Mesendoderm (in vitro differentiated cells): Measurements from ENCODE around the gene TUBB3.

Experiments used
- DNase-seq: peaks from one replicate; pipeline ENCODE4 v3.0.0; 2013
- H2AK5ac ChIP-seq: 2 replicates; pipeline ENCODE4 v1.6.1; 2013; ENCODE audit warnings: low read length, inconsistent platforms
- H2BK120ac ChIP-seq: 2 replicates; pipeline ENCODE4 v1.6.1; 2013; ENCODE audit warnings: low read depth, mild to moderate bottlenecking, low read length, moderate library complexity, mixed read lengths
- H2BK15ac ChIP-seq: replicated peaks from 2 replicates; pipeline ENCODE4 v1.6.1; 2013; ENCODE audit warnings: low read depth, mild to moderate bottlenecking, moderate library complexity
- H2BK5ac ChIP-seq: 2 replicates; pipeline ENCODE4 v1.6.1; 2013; ENCODE audit warnings: low read length, inconsistent platforms
- H3K18ac ChIP-seq: 2 replicates; pipeline ENCODE4 v1.6.1; 2013; ENCODE audit warnings: mild to moderate bottlenecking, low read length, mixed read lengths
- H3K23ac ChIP-seq: one replicate; pipeline ENCODE4 v1.6.1; 2013; ENCODE audit warnings: low read length
- H3K27ac ChIP-seq: 2 replicates; pipeline ENCODE4 v1.5.1; 2013; ENCODE audit warnings: low read depth, mild to moderate bottlenecking, inconsistent platforms, low read length, moderate library complexity
- H3K27me3 ChIP-seq: 2 replicates; pipeline ENCODE4 v1.6.1; 2013; ENCODE audit warnings: low read length, control low read depth, mild to moderate bottlenecking, inconsistent platforms; ENCODE audit not compliant: insufficient read depth, poor library complexity
- H3K36me3 ChIP-seq: 2 replicates; pipeline ENCODE4 v1.6.1; 2013; ENCODE audit warnings: low read length, inconsistent platforms; ENCODE audit not compliant: control insufficient read depth, insufficient read depth
- H3K4ac ChIP-seq: one replicate; pipeline ENCODE4 v1.6.1; 2013; ENCODE audit warnings: low read depth, mild to moderate bottlenecking, low read length, moderate library complexity
- H3K4me1 ChIP-seq: 2 replicates; pipeline ENCODE4 v1.6.1; 2013; ENCODE audit warnings: low read depth, low read length, inconsistent platforms; ENCODE audit not compliant: control insufficient read depth
- H3K4me2 ChIP-seq: 2 replicates; pipeline ENCODE4 v1.6.1; 2013; ENCODE audit warnings: low read length
- H3K4me3 ChIP-seq: 2 replicates; pipeline ENCODE4 v1.5.1; 2013; ENCODE audit warnings: mild to moderate bottlenecking, low read length
- H3K56ac ChIP-seq: one replicate; pipeline ENCODE4 v1.6.1; 2013; ENCODE audit warnings: low read length
- H3K79me1 ChIP-seq: 2 replicates; pipeline ENCODE4 v1.6.1; 2013; ENCODE audit warnings: low read length, inconsistent platforms
- H3K79me2 ChIP-seq: 2 replicates; pipeline ENCODE4 v1.6.1; 2013; ENCODE audit warnings: mild to moderate bottlenecking, low read length; ENCODE audit not compliant: control insufficient read depth, insufficient read depth
- H3K9ac ChIP-seq: 2 replicates; pipeline ENCODE4 v1.6.1; 2013; ENCODE audit warnings: low read length, inconsistent platforms
- H4K5ac ChIP-seq: one replicate; pipeline ENCODE4 v1.6.1; 2013; ENCODE audit warnings: low read length
- H4K8ac ChIP-seq: one replicate; pipeline ENCODE4 v1.6.1; 2013; ENCODE audit warnings: low read depth, mild to moderate bottlenecking, control low read depth, low read length, moderate library complexity
- WGBS: extraction: QIAGEN DNeasy Blood & Tissue Kit; methylation state at CpG from one replicate; pipeline ENCODE4 v1.1.7; 2013; ENCODE audit warnings: low lambda C conversion rate, missing lambda C conversion rate; ENCODE audit not compliant: insufficient coverage; ENCODE audit errors: extremely low coverage; 5-methylcytosine and 5-hydroxymethylcytosine counted together

Gene TUBB3

GRCh38 chr16:89883346-89884040 is 39.6 kb upstream of the TUBB3 start:
- no peak overlapping the region for H4K8ac ChIP-seq
- H3K4me2 ChIP-seq = no peak overlapping the region
- H3K4me1 ChIP-seq = no peaks in the 10 kb centered on the region
- peaks cover 16% of the 10 kb centered on the region for H3K79me1 ChIP-seq
- no peaks in the 10 kb centered on the region for H3K27me3 ChIP-seq
- no peak overlapping the region for H4K5ac ChIP-seq
- H3K56ac ChIP-seq = no peak overlapping the region
- no peak for DNase-seq
- peaks cover 11% of the 10 kb centered on the region for H3K36me3 ChIP-seq
- H2BK5ac ChIP-seq = no peak overlapping the region
- H2BK120ac ChIP-seq = no peak overlapping the region
- H2BK15ac ChIP-seq = no peak overlapping the region
- H3K4me3 ChIP-seq = no peak overlapping the region
- H3K4ac ChIP-seq = no peak overlapping the region
- no peak overlapping the region for H2AK5ac ChIP-seq
- H3K23ac ChIP-seq = no peak overlapping the region
- peaks cover 7% of the 10 kb centered on the region for H3K79me2 ChIP-seq
- no peak overlapping the region for H3K18ac ChIP-seq
- H3K9ac ChIP-seq = no peak overlapping the region
- WGBS = no CpG with 5 or more reads among the region's 28 CpGs
- H3K27ac ChIP-seq = no peak overlapping the region

- Histone ChIP-seq H3K36me3 (peaks cover 11% of the 10 kb centered on the region), H3K27me3 (no peaks in the 10 kb centered on the region), H3K4me1 (no peaks in the 10 kb centered on the region), H3K79me2 (peaks cover 7% of the 10 kb centered on the region), H3K4me2 (no peak overlapping the region), H3K4ac (no peak overlapping the region), H2BK5ac (no peak overlapping the region), H2BK15ac (no peak overlapping the region), H3K23ac (no peak overlapping the region), H3K9ac (no peak overlapping the region), H3K79me1 (peaks cover 16% of the 10 kb centered on the region), H4K8ac (no peak overlapping the region), H3K4me3 (no peak overlapping the region), H3K18ac (no peak overlapping the region), H4K5ac (no peak overlapping the region), H2BK120ac (no peak overlapping the region), H3K56ac (no peak overlapping the region), H3K27ac (no peak overlapping the region), H2AK5ac (no peak overlapping the region)
- DNase-seq = no peak
- WGBS = no CpG with 5 or more reads among the region's 8 CpGs
Measured at GRCh38 chr16:89884041-89884421, 39.1 kb upstream of the TUBB3 start.

- H3K23ac ChIP-seq = no peak overlapping the region
- H3K4me1 ChIP-seq = no peaks in the 10 kb centered on the region
- H3K36me3 ChIP-seq = peaks cover 13% of the 10 kb centered on the region
- H3K9ac ChIP-seq = no peak overlapping the region
- H3K79me1 ChIP-seq = peaks cover 6% of the 10 kb centered on the region
- H3K4me2 ChIP-seq = no peak overlapping the region
- no peak overlapping the region for H2BK15ac ChIP-seq
- H3K79me2 ChIP-seq = no peaks in the 10 kb centered on the region
- no peak overlapping the region for H4K8ac ChIP-seq
- H3K27ac ChIP-seq = no peak overlapping the region
- H3K18ac ChIP-seq = no peak overlapping the region
- no peaks in the 10 kb centered on the region for H3K27me3 ChIP-seq
- H2BK120ac ChIP-seq = no peak overlapping the region
- H2BK5ac ChIP-seq = no peak overlapping the region
- H2AK5ac ChIP-seq = no peak overlapping the region
- no peak overlapping the region for H3K4ac ChIP-seq
- DNase-seq = no peak
- H3K56ac ChIP-seq = no peak overlapping the region
- no CpG with 5 or more reads among the region's 14 CpGs for WGBS
- no peak overlapping the region for H4K5ac ChIP-seq
- no peak overlapping the region for H3K4me3 ChIP-seq
Measured at GRCh38 chr16:89887243-89887642, 35.9 kb upstream of the TUBB3 start.

- H3K56ac ChIP-seq = no peak overlapping the region
- H3K23ac ChIP-seq = no peak overlapping the region
- H4K8ac ChIP-seq = no peak overlapping the region
- H3K4me1 ChIP-seq = no peaks in the 10 kb centered on the region
- H4K5ac ChIP-seq = no peak overlapping the region
- H3K4me3 ChIP-seq = no peak overlapping the region
- WGBS = no CpG with 5 or more reads among the region's 9 CpGs
- H3K18ac ChIP-seq = no peak overlapping the region
- peaks cover 7% of the 10 kb centered on the region for H3K36me3 ChIP-seq
- no peak overlapping the region for H3K4me2 ChIP-seq
- H3K4ac ChIP-seq = no peak overlapping the region
- no peak overlapping the region for H3K27ac ChIP-seq
- H3K79me2 ChIP-seq = no peaks in the 10 kb centered on the region
- H2BK120ac ChIP-seq = no peak overlapping the region
- H3K9ac ChIP-seq = no peak overlapping the region
- H2AK5ac ChIP-seq = no peak overlapping the region
- H2BK15ac ChIP-seq = no peak overlapping the region
- H3K79me1 ChIP-seq = no peaks in the 10 kb centered on the region
- H2BK5ac ChIP-seq = no peak overlapping the region
- no peak for DNase-seq
- no peaks in the 10 kb centered on the region for H3K27me3 ChIP-seq
Measured at GRCh38 chr16:89890200-89890599, 32.9 kb upstream of the TUBB3 start.

GRCh38 chr16:89890886-89891657 is 32.1 kb upstream of the TUBB3 start:
- H3K4ac ChIP-seq = no peak overlapping the region
- H3K79me1 ChIP-seq = no peaks in the 10 kb centered on the region
- H2BK120ac ChIP-seq = no peak overlapping the region
- WGBS = no CpG with 5 or more reads among the region's 16 CpGs
- no peaks in the 10 kb centered on the region for H3K4me1 ChIP-seq
- no peak overlapping the region for H4K5ac ChIP-seq
- H3K4me2 ChIP-seq = no peak overlapping the region
- no peak overlapping the region for H3K9ac ChIP-seq
- H2AK5ac ChIP-seq = no peak overlapping the region
- H3K36me3 ChIP-seq = peaks cover 10% of the 10 kb centered on the region
- H3K79me2 ChIP-seq = no peaks in the 10 kb centered on the region
- DNase-seq = no peak
- no peak overlapping the region for H3K27ac ChIP-seq
- no peak overlapping the region for H3K23ac ChIP-seq
- H3K56ac ChIP-seq = no peak overlapping the region
- H4K8ac ChIP-seq = no peak overlapping the region
- no peaks in the 10 kb centered on the region for H3K27me3 ChIP-seq
- H3K4me3 ChIP-seq = no peak overlapping the region
- H2BK15ac ChIP-seq = no peak overlapping the region
- H3K18ac ChIP-seq = no peak overlapping the region
- no peak overlapping the region for H2BK5ac ChIP-seq
